K562 (cell line): ENCODE data around the gene B4GALT7. TPM values are rescaled to one million over a fixed set of nuclear protein-coding genes. Genes with fewer than 3 reads are reported as not detected.

Experiments
- ATF3 ChIP-seq, 2 experiments: fragments of 450-650 bp in 1 of 2; sonication (generic) in 1 of 2; formaldehyde crosslinking in 1 of 2; IDR thresholded peaks in 1 of 2; conservative IDR thresholded peaks in 1 of 2; 2 replicates each; pipeline versions ENCODE4 v1.6.1 to v1.8.1; 2016 to 2023; ENCODE audit warnings: mild to moderate bottlenecking in 2 of 2, moderate library complexity in 2 of 2, inconsistent platforms in 1 of 2, missing genetic modification reagents in 1 of 2
- BRCA1 ChIP-seq, 2 experiments: fragments of 450-650 bp in 1 of 2; sonication (generic) in 1 of 2; formaldehyde crosslinking in 1 of 2; IDR thresholded peaks; 2 replicates each; pipeline versions ENCODE4 v1.5.0 to v1.6.1; 2017 to 2020; ENCODE audit warnings: mild to moderate bottlenecking in 1 of 2, missing genetic modification reagents in 1 of 2
- BRF2 ChIP-seq: IDR thresholded peaks from 3 replicates; pipeline ENCODE4 v1.6.1; 2011; ENCODE audit warnings: borderline replicate concordance, mild to moderate bottlenecking; ENCODE audit not compliant: insufficient read length, insufficient read depth
- ETV6 ChIP-seq, 3 experiments: fragments of 150-350 bp in 1 of 3; sonication (generic) in 1 of 3; formaldehyde crosslinking in 1 of 3; IDR thresholded peaks; 2 replicates each; pipeline versions ENCODE4 v1.6.1 to v1.8.0; 2014 to 2022; ENCODE audit warnings: borderline replicate concordance in 2 of 3, low read depth in 2 of 3, antibody characterized with exemption in 1 of 3, low read length in 1 of 3, mild to moderate bottlenecking in 1 of 3, missing genetic modification reagents in 1 of 3
- EWSR1 ChIP-seq: fragments of 450-650 bp; IDR thresholded peaks from 2 replicates; pipeline ENCODE4 v1.6.1; 2018; ENCODE audit warnings: borderline replicate concordance, mild to moderate bottlenecking, low read depth, moderate library complexity; ENCODE audit not compliant: partially characterized antibody
- HMG20A ChIP-seq: fragments of 450-650 bp; formaldehyde crosslinking; conservative IDR thresholded peaks from 2 replicates; pipeline ENCODE4 v1.4.0; 2020; ENCODE audit warnings: mild to moderate bottlenecking, mixed read lengths
- L3MBTL2 ChIP-seq: fragments of 450-650 bp; IDR thresholded peaks from 2 replicates; pipeline ENCODE4 v1.6.1; 2016; ENCODE audit warnings: mild to moderate bottlenecking, moderate library complexity
- MBD2 ChIP-seq: sonication (generic); IDR thresholded peaks from 2 replicates; pipeline ENCODE4 v1.6.1; 2016; ENCODE audit warnings: low read depth, borderline replicate concordance
- NFXL1 ChIP-seq: fragments of 450-650 bp; formaldehyde crosslinking; IDR thresholded peaks from 2 replicates; pipeline ENCODE4 v1.4.0; 2021; ENCODE audit warnings: mild to moderate bottlenecking
- PHF20 ChIP-seq: fragments of 450-650 bp; IDR thresholded peaks from 2 replicates; pipeline ENCODE4 v1.6.1; 2018; ENCODE audit not compliant: partially characterized antibody
- PKNOX1 ChIP-seq: fragments of 450-650 bp; IDR thresholded peaks from 2 replicates; pipeline ENCODE4 v1.6.1; 2016
- RBM15 ChIP-seq: fragments of 200-400 bp; formaldehyde crosslinking; IDR thresholded peaks from 2 replicates; pipeline ENCODE4 v1.6.1; 2018; ENCODE audit warnings: mild to moderate bottlenecking, low read length, moderate library complexity; ENCODE audit not compliant: insufficient read depth
- SIX5 ChIP-seq, 2 experiments: IDR thresholded peaks; 2 replicates each; pipeline ENCODE4 v1.6.1; 2011; ENCODE audit warnings: low read length in 2 of 2, borderline replicate concordance in 1 of 2, low read depth in 1 of 2, mild to moderate bottlenecking in 1 of 2, moderate library complexity in 1 of 2; ENCODE audit not compliant: insufficient read depth in 1 of 2
- SMARCB1 ChIP-seq: IDR thresholded peaks from 2 replicates; pipeline ENCODE4 v1.6.1; 2011; ENCODE audit warnings: improper control_type of control experiment, low read depth; ENCODE audit not compliant: insufficient read length
- SOX6 ChIP-seq: fragments of 450-650 bp; IDR thresholded peaks from 2 replicates; pipeline ENCODE4 v1.6.1; 2014; ENCODE audit warnings: mild to moderate bottlenecking
- TAL1 ChIP-seq: fragments of 450-650 bp; IDR thresholded peaks from 2 replicates; pipeline ENCODE4 v1.6.1; 2016; ENCODE audit warnings: mild to moderate bottlenecking
- TRIM28 ChIP-seq: fragments of 450-650 bp; IDR thresholded peaks from 2 replicates; pipeline ENCODE4 v1.6.1; 2017
- ZNF134 ChIP-seq: fragments of 250-450 bp; sonication (Bioruptor Pico); conservative IDR thresholded peaks from 2 replicates; pipeline ENCODE4 v1.4.0; 2020
- ZNF146 ChIP-seq: IDR thresholded peaks from one replicate; pipeline ENCODE4 v1.6.1; 2018; ENCODE audit warnings: missing compliant biosample characterization; ENCODE audit not compliant: unreplicated experiment
- ZNF23 ChIP-seq: fragments of 250-450 bp; sonication (Bioruptor Pico); IDR thresholded peaks from 2 replicates; pipeline ENCODE4 v1.4.0; 2020; ENCODE audit warnings: mild to moderate bottlenecking
- ZNF263 ChIP-seq: sonication (generic); formaldehyde crosslinking; IDR thresholded peaks from 2 replicates; pipeline ENCODE4 v1.8.0; 2022; ENCODE audit warnings: mild to moderate bottlenecking, missing genetic modification reagents, borderline replicate concordance
- ZNF444 ChIP-seq: fragments of 250-450 bp; sonication (Bioruptor Pico); IDR thresholded peaks from 2 replicates; pipeline ENCODE4 v1.4.0; 2020; ENCODE audit warnings: mild to moderate bottlenecking, moderate library complexity
- ZNF639 ChIP-seq, 2 experiments: fragments of 200-800 bp in 1 of 2; sonication (Bioruptor generic) in 1 of 2; sonication (generic) in 1 of 2; formaldehyde crosslinking in 1 of 2; IDR thresholded peaks in 1 of 2; conservative IDR thresholded peaks in 1 of 2; 2 replicates each; pipeline versions ENCODE4 v1.5.0 to v1.6.1; 2016 to 2020; ENCODE audit warnings: missing compliant biosample characterization in 1 of 2, missing genetic modification characterization in 1 of 2, missing genetic modification reagents in 1 of 2
- ZNF778 ChIP-seq: fragments of 450-650 bp; formaldehyde crosslinking; IDR thresholded peaks from 2 replicates; pipeline ENCODE4 v1.4.0; 2020; ENCODE audit warnings: mild to moderate bottlenecking, moderate library complexity
- polyA plus RNA-seq, 8 experiments: library from polyadenylated mRNA; depleted of rRNA in 4 of 8; stranded (reverse) in 5 of 8; unstranded in 3 of 8; fragments of >200 nt; fragmentation: Nextera tagmentation in 2 of 8; fragmentation: Illumina TruSeq in 1 of 8; extraction: Ambion mirVana in 2 of 8; extraction: Trizol in 1 of 8; gene quantifications; 2 replicates each; pipeline versions ENCODE4 v1.2.1 to v1.2.3, GENCODE V29; 2011 to 2014; ENCODE audit warnings: inconsistent platforms in 1 of 8, missing spikeins in 1 of 8
- total RNA-seq, 7 experiments: library from RNA; depleted of rRNA in 6 of 7; stranded (reverse); fragments of >200 nt in 6 of 7; fragmentation: Illumina TruSeq in 2 of 7; extraction: Trizol in 2 of 7; gene quantifications; 2 replicates each; pipeline versions ENCODE4 v1.2.1 to v1.2.3, GENCODE V29; 2011 to 2021; ENCODE audit warnings: low replicate concordance in 1 of 7

B4GALT7 gene
- total and polyA plus RNA-seq, 9 of the 15 experiments (the other 6 are each of a cell fraction or from before 2014, with no cell fraction given), result 0.34 to 17.7 (median 9.1) TPM

GRCh38 chr5:177588413-177588909 is 11.5 kb upstream of the B4GALT7 start (continued):
- TF ChIP-seq MBD2 (no peak), BRF2 (no peak), ZNF639 (CRISPR knock-in tag; conservative IDR thresholded peaks at IDR 0.05 in 1 of 2, IDR thresholded peaks at IDR 0.05 in 1 of 2) (no peak), SIX5 (IDR thresholded peaks at IDR 0.05; ENCODE audit: borderline replicate concordance in 1 of 2, insufficient read depth in 1 of 2, low read depth in 1 of 2, low read length in 2 of 2) (no peak), HMG20A (CRISPR knock-in tag) (no peak), ZNF146 (CRISPR knock-in tag) (no peak), TAL1 (0 out of 2 replicates have a peak, but pooled peaks have one; percentile 26), EWSR1 (no peak), ZNF23 (CRISPR knock-in tag) (no peak), ZNF134 (CRISPR knock-in tag) (no peak), BRCA1 (IDR thresholded peaks at IDR 0.05) (no peak), BRCA1 (CRISPR knock-in tag; IDR thresholded peaks at IDR 0.05) (no peak), PKNOX1 (peak; percentile 90), ZNF263 (CRISPR knock-in tag) (no peak), SOX6 (no peak), ETV6 (IDR thresholded peaks at IDR 0.05; ENCODE audit: borderline replicate concordance in 1 of 2, low read depth in 2 of 2, low read length in 1 of 2) (no peak), ETV6 (CRISPR knock-in tag; IDR thresholded peaks at IDR 0.05; ENCODE audit: borderline replicate concordance) (no peak), L3MBTL2 (no peak; the same call in 1 of the 2 replicates), ATF3 (IDR thresholded peaks at IDR 0.05) (no peak), ATF3 (CRISPR knock-in tag; conservative IDR thresholded peaks at IDR 0.05) (no peak), SMARCB1 (no peak), ZNF444 (CRISPR knock-in tag) (no peak), PHF20 (no peak), RBM15 (no peak), ZNF778 (CRISPR knock-in tag) (no peak), NFXL1 (no peak), TRIM28 (no peak)
